Activated CD4-positive, alpha-beta T cell treated with anti-CD3 and anti-CD28 coated beads, Interleukin-2, Interleukin-6, amounts not matched to agents 100 ng/mL and 50 ng/mL, durations not matched to agents 16 hours and 8 hours (primary cell): ENCODE results near the gene LOXL1.

Source experiments
- DNase-seq: peaks from one replicate; pipeline ENCODE4 v3.0.0-alpha.2; 2020

The LOXL1 gene

GRCh38 chr15:73939138-73939537, 12.9 kb downstream of the LOXL1 start:
- no peak for DNase-seq

GRCh38 chr15:73940061-73940981, 14.1 kb downstream of the LOXL1 start:
- no peak for DNase-seq

- no peak for DNase-seq
Measured at GRCh38 chr15:73941044-73941443, 14.8 kb downstream of the LOXL1 start.

GRCh38 chr15:73941449-73941848, 15.2 kb downstream of the LOXL1 start:
- no peak for DNase-seq

- DNase-seq: no peak
Measured at GRCh38 chr15:73941871-73942635, 15.8 kb downstream of the LOXL1 start.

- no peak for DNase-seq
Measured at GRCh38 chr15:73942751-73943270, 16.5 kb downstream of the LOXL1 start.

GRCh38 chr15:73944161-73945129, 18.2 kb downstream of the LOXL1 start:
- no peak for DNase-seq

GRCh38 chr15:73945130-73945508, 18.9 kb downstream of the LOXL1 start:
- DNase-seq: no peak

- DNase-seq: no peak
Measured at GRCh38 chr15:73946046-73946721, 19.9 kb downstream of the LOXL1 start.

- no peak for DNase-seq
Measured at GRCh38 chr15:73946795-73947370, 20.6 kb downstream of the LOXL1 start.

- DNase-seq: no peak
Measured at GRCh38 chr15:73947651-73948050, 21.4 kb downstream of the LOXL1 start.

- DNase-seq: no peak
Measured at GRCh38 chr15:73948396-73948795, 22.1 kb downstream of the LOXL1 start.

GRCh38 chr15:73948982-73949381, 22.7 kb downstream of the LOXL1 start:
- DNase-seq: no peak

- DNase-seq: no peak
Measured at GRCh38 chr15:73949496-73949895, 23.2 kb downstream of the LOXL1 start.

- no peak for DNase-seq
Measured at GRCh38 chr15:73950479-73950830, 24.2 kb downstream of the LOXL1 start.

- peak; percentile 71 for DNase-seq
Measured at GRCh38 chr15:73950831-73951561, 24.7 kb downstream of the LOXL1 start.

- DNase-seq: no peak
Measured at GRCh38 chr15:73951601-73952000, 25.3 kb downstream of the LOXL1 start.

- DNase-seq: no peak
Measured at GRCh38 chr15:73952171-73952912, 26.1 kb downstream of the LOXL1 start.

- DNase-seq: no peak
Measured at GRCh38 chr15:73952913-73953750, 26.9 kb downstream of the LOXL1 start.
